Transverse colon (tissue), 4 donors: ENCODE results near the gene ZNF22.

ENCODE experiments used
- EP300 ChIP-seq: sonication (generic); formaldehyde crosslinking; IDR thresholded peaks from one replicate; pipeline ENCODE4 v1.6.1; 2017; ENCODE audit warnings: antibody characterized with exemption, low read depth
- POLR2AphosphoS5 ChIP-seq, 3 donors: sonication (generic); formaldehyde crosslinking; IDR thresholded peaks; one replicate each; pipeline ENCODE4 v1.6.1; 2016; ENCODE audit warnings: antibody characterized with exemption in 3 of 3
- TF ChIP-seq, protein P1 (sequence below), 5 experiments: fragments of 200-600 bp in 3 of 5; fragments of 450-650 bp in 2 of 5; sonication (generic) in 3 of 5; IDR thresholded peaks; 1 replicate in 2 of 5; 2 replicates in 3 of 5; pipeline ENCODE4 v1.5.1; 2016 to 2017; ENCODE audit warnings: antibody characterized with exemption in 5 of 5, inconsistent platforms in 3 of 5, mild to moderate bottlenecking in 2 of 5, moderate library complexity in 1 of 5

GRCh38 chr10:45003432-45004000, 2.8 kb downstream of the ZNF22 start:
- no peak for TF ChIP-seq POLR2AphosphoS5 (IDR thresholded peaks at IDR 0.05)
- TF ChIP-seq, protein P1, sequence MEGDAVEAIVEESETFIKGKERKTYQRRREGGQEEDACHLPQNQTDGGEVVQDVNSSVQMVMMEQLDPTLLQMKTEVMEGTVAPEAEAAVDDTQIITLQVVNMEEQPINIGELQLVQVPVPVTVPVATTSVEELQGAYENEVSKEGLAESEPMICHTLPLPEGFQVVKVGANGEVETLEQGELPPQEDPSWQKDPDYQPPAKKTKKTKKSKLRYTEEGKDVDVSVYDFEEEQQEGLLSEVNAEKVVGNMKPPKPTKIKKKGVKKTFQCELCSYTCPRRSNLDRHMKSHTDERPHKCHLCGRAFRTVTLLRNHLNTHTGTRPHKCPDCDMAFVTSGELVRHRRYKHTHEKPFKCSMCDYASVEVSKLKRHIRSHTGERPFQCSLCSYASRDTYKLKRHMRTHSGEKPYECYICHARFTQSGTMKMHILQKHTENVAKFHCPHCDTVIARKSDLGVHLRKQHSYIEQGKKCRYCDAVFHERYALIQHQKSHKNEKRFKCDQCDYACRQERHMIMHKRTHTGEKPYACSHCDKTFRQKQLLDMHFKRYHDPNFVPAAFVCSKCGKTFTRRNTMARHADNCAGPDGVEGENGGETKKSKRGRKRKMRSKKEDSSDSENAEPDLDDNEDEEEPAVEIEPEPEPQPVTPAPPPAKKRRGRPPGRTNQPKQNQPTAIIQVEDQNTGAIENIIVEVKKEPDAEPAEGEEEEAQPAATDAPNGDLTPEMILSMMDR (IDR thresholded peaks at IDR 0.05), result no peak
- no peak for TF ChIP-seq EP300
